ENCODE results near the gene CRK. TPM values are rescaled to one million over a fixed set of nuclear protein-coding genes. Genes with fewer than 3 reads are reported as not detected.

CRK gene
- polyA plus RNA-seq, 1 experiment, result 110 TPM

DNA sequence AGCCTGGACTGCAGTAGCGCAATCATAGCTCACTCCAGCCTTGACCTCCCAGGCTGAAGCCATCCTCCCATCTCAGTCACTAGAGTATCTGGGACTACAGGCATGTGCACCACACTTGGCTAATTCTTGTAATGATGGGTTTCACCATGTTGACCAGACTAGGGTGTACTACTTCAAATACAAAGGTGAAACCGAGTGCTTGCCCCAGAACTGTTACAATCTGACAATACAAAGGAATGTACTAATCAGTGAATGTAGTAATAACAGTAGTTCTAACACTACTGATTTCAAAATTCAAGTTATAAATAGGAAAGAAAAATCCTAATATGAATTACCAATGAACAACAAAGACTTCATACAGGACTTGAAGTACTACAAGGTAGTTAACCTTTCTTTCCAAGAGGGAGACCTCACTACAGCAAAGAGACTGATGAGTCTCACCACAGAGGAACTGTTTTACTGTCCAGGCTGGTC is 24.4 kb downstream of the CRK start:
- ChIA-PET POLR2A (no interaction called here), CTCF (no interaction called here)
- TF ChIP-seq, protein P1, sequence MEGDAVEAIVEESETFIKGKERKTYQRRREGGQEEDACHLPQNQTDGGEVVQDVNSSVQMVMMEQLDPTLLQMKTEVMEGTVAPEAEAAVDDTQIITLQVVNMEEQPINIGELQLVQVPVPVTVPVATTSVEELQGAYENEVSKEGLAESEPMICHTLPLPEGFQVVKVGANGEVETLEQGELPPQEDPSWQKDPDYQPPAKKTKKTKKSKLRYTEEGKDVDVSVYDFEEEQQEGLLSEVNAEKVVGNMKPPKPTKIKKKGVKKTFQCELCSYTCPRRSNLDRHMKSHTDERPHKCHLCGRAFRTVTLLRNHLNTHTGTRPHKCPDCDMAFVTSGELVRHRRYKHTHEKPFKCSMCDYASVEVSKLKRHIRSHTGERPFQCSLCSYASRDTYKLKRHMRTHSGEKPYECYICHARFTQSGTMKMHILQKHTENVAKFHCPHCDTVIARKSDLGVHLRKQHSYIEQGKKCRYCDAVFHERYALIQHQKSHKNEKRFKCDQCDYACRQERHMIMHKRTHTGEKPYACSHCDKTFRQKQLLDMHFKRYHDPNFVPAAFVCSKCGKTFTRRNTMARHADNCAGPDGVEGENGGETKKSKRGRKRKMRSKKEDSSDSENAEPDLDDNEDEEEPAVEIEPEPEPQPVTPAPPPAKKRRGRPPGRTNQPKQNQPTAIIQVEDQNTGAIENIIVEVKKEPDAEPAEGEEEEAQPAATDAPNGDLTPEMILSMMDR (IDR thresholded peaks at IDR 0.05; ENCODE audit: low read depth, low read length), result no peak
- Histone ChIP-seq H3K9me3 (ENCODE audit: control insufficient read depth, insufficient read depth, low read length) (no peaks in the 10 kb centered on the region), H3K27ac (ENCODE audit: low read depth, low read length) (no peak overlapping the region), H3K4me3 (ENCODE audit: low read depth, low read length) (no peak overlapping the region), H3K27me3 (ENCODE audit: control insufficient read depth, insufficient read depth, low read length) (no peaks in the 10 kb centered on the region)
- no peak for DNase-seq (ENCODE audit: low read depth, low spot score)

DNA sequence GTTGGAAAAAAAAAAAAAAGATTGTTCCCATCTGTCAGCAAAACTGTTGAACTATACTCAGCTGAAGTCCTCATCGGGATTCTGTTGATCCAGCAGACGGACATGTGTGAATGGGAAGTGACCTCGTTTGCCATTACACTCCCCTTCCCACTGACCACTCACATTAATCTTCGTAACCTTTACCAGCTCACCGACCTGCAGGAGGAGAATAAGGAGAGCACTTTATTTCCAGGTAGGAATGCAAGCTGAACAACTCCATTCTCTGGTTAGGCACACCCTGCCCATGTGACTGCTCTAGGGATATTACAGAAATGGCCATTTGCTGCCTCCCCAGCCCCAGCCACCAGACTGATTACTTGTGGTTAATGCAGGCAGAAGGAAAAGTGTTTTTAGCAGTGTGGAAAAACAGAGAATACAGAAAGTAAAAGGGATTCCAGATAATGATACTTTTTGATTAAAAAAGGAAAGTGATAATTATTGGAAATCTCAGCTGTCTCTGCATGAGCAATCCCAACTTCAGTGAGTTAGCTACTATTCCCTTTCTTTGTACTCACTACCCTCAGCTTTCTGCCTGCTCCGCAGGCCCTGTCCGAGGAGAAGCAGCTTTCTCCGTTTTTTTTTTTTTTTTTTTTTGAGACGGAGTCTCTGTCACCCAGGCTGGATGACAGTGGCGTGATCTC is 32.4 kb downstream of the CRK start:
- Histone ChIP-seq H3K4me3 (ENCODE audit: low read depth, low read length) (no peak overlapping the region), H3K27ac (ENCODE audit: low read depth, low read length) (peak overlapping the region; percentile 67), H3K27me3 (ENCODE audit: control insufficient read depth, insufficient read depth, low read length) (no peaks in the 10 kb centered on the region), H3K9me3 (ENCODE audit: control insufficient read depth, insufficient read depth, low read length) (no peaks in the 10 kb centered on the region)
- ChIA-PET CTCF (interaction anchor here (1.1 to 2.2 kb wide), 2 partner anchors 53 to 58 kb away, joined by 3 to 12 read pairs; no protein-coding TSS in a partner anchor), POLR2A (interaction anchor here (0.6 to 0.9 kb wide), 3 partner anchors 9 to 79 kb away, joined by 3 to 6 read pairs (median 3); no protein-coding TSS in a partner anchor)
- TF ChIP-seq, protein P1 (IDR thresholded peaks at IDR 0.05; ENCODE audit: low read depth, low read length), result no peak
- no peak for DNase-seq (ENCODE audit: low read depth, low spot score)

DNA sequence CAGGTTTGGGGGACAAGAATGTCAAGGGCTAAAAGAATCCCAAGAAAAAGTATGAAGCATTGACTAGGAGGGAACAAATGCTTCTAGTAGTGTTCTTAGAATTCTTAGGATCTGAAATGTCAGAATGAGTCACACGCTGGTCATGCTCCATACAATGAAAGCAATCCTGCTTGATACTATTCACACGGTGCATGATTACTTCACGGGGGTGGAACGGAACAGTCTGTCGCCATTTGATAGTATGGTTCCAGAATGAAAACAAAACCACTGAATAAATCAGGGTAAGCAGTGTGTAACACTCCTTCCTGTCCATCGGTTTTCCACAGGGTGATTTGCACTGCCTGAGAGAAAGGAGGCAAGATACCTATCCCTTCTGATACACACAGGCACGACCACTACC is 33.1 kb downstream of the CRK start:
- DNase-seq (ENCODE audit: low read depth, low spot score), result peak; percentile 87
- Histone ChIP-seq H3K9me3 (ENCODE audit: control insufficient read depth, insufficient read depth, low read length) (no peaks in the 10 kb centered on the region), H3K27ac (ENCODE audit: low read depth, low read length) (peak overlapping the region; percentile 89), H3K4me3 (ENCODE audit: low read depth, low read length) (no peak overlapping the region), H3K27me3 (ENCODE audit: control insufficient read depth, insufficient read depth, low read length) (no peaks in the 10 kb centered on the region)
- ChIA-PET POLR2A (interaction anchor here (0.6 to 0.9 kb wide), 2 partner anchors 9 to 15 kb away, joined by 3 to 6 read pairs; no protein-coding TSS in a partner anchor), CTCF (interaction anchor here (1.1 to 2.2 kb wide), 2 partner anchors 52 to 57 kb away, joined by 3 to 12 read pairs; no protein-coding TSS in a partner anchor)
- TF ChIP-seq, protein P1 (IDR thresholded peaks at IDR 0.05; ENCODE audit: low read depth, low read length), result no peak

DNA sequence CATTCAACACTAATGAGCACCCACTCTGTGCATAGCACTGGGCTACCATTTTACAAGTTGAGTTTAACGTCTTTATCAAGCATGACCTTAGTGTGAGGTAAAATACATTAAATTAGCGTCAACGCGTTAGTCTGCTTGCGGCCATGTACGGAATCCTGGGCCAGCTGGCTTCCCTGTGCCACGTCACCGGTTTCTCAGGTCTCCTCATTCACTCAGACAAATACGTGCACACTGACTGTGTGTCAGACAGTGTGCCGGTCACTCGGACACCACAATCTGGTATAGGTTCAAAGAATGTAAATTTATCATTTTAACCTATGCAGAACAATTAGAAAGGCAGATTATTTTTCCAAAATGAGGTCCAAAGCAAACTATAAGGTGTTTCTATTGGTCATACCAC is 34.6 kb downstream of the CRK start:
- Histone ChIP-seq H3K27ac (ENCODE audit: low read depth, low read length) (no peak overlapping the region), H3K9me3 (ENCODE audit: control insufficient read depth, insufficient read depth, low read length) (no peaks in the 10 kb centered on the region), H3K27me3 (ENCODE audit: control insufficient read depth, insufficient read depth, low read length) (no peaks in the 10 kb centered on the region), H3K4me3 (ENCODE audit: low read depth, low read length) (no peak overlapping the region)
- ChIA-PET CTCF (no interaction called here), POLR2A (no interaction called here)
- no peak for DNase-seq (ENCODE audit: low read depth, low spot score)
- TF ChIP-seq, protein P1 (IDR thresholded peaks at IDR 0.05; ENCODE audit: low read depth, low read length), result no peak

DNA sequence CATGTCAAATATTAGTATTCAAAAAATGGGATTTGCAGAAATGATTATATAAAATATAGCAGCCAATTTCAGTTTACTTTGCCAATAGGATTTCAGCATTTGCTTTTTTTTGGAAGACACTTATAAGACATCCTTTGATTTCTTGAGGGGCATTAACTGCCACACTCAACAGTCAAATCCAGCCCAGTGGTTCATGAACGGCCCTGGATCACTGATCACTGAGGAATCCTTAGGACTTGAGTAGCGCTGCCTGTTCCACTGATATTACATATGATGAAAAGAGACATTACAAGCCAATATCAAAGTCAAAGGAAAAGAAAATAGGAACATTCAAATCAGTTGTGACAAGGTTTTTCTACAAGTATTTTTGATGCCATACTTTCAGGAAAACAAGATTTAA is 35.1 kb downstream of the CRK start:
- no peak overlapping the region for H3K4me3 ChIP-seq (ENCODE audit: low read depth, low read length)
- no peaks in the 10 kb centered on the region for H3K9me3 ChIP-seq (ENCODE audit: control insufficient read depth, insufficient read depth, low read length)
- TF ChIP-seq, protein P1 (IDR thresholded peaks at IDR 0.05; ENCODE audit: low read depth, low read length), result no peak
- H3K27ac ChIP-seq (ENCODE audit: low read depth, low read length), result no peak overlapping the region
- DNase-seq (ENCODE audit: low read depth, low spot score), result no peak
- no peaks in the 10 kb centered on the region for H3K27me3 ChIP-seq (ENCODE audit: control insufficient read depth, insufficient read depth, low read length)
- ChIA-PET CTCF (no interaction called here), POLR2A (no interaction called here)
